MCF 10A (cell line): Measurements from ENCODE around the gene PRSS56. TPM values are rescaled to one million over a fixed set of nuclear protein-coding genes. Genes with fewer than 3 reads are reported as not detected.

Source experiments
- BruUV-seq: library from RNA; stranded (reverse); fragments of 400-500 nt; replicated peaks from 2 replicates; lab custom pipeline; 2021; lab: Mats Ljungman, UMichigan
- CTCF ChIA-PET: fragments of 300-600 bp; sonication (Branson Sonifier 250); formaldehyde crosslinking; extraction: SDS; loops from one replicate; lab custom pipeline; 2021; ENCODE audit warnings: antibody characterized with exemption, inconsistent platforms; lab: Yijun Ruan, JAX
- POLR2A ChIA-PET: fragments of 300-600, 350-650 bp; sonication (Branson Sonifier 250); formaldehyde crosslinking; extraction: SDS; loops from one replicate; lab custom pipeline; 2020; ENCODE audit warnings: antibody characterized with exemption, inconsistent platforms; lab: Yijun Ruan, JAX
- DNase-seq: peaks from one replicate; pipeline ENCODE4 v3.0.0-alpha.2; 2018; ENCODE audit not compliant: unreplicated experiment
- H3K27ac Mint-ChIP-seq: one replicate; pipeline ENCODE4 v1.8.0; 2022; ENCODE audit warnings: mild to moderate bottlenecking, low read depth, mixed read lengths; ENCODE audit not compliant: unreplicated experiment
- H3K27me3 Mint-ChIP-seq: one replicate; pipeline ENCODE4 v1.8.0; 2022; ENCODE audit warnings: mixed read lengths; ENCODE audit not compliant: insufficient read depth, unreplicated experiment
- H3K36me3 Mint-ChIP-seq: one replicate; pipeline ENCODE4 v1.8.0; 2022; ENCODE audit warnings: mild to moderate bottlenecking, moderate library complexity, mixed read lengths; ENCODE audit not compliant: insufficient read depth, unreplicated experiment
- H3K4me1 Mint-ChIP-seq: one replicate; pipeline ENCODE4 v1.8.0; 2022; ENCODE audit warnings: mixed read lengths; ENCODE audit not compliant: insufficient read depth, unreplicated experiment
- H3K4me3 Mint-ChIP-seq: one replicate; pipeline ENCODE4 v1.8.0; 2022; ENCODE audit warnings: mild to moderate bottlenecking, moderate library complexity, mixed read lengths; ENCODE audit not compliant: unreplicated experiment
- H3K9me3 Mint-ChIP-seq: one replicate; pipeline ENCODE4 v1.8.0; 2022; ENCODE audit warnings: mixed read lengths; ENCODE audit not compliant: unreplicated experiment
- CTCF ChIP-seq: fragments of 200-600 bp; IDR thresholded peaks from one replicate; pipeline ENCODE4 v1.8.0; 2022; ENCODE audit warnings: antibody characterized with exemption, mild to moderate bottlenecking; ENCODE audit not compliant: unreplicated experiment
- intact Hi-C: fragments of 100-400 bp; cut with micrococcal nuclease; formaldehyde crosslinking; loops from 2 replicates; pipeline ENCODE4 v1.14.1; 2022
- total RNA-seq: library from RNA; stranded (reverse); gene quantifications from 2 replicates; pipeline ENCODE4 v1.2.3, GENCODE V29; 2022

The PRSS56 gene
- total RNA-seq, 1 experiment from 2014 or later = not detected

GRCh38 chr2:232551776-232552175 lies 31.6 kb downstream of the PRSS56 start:
- no TSS peak for BruUV-seq
- Mint-ChIP-seq H3K9me3 (no peaks in the 10 kb centered on the region), H3K4me1 (peaks cover 38% of the 10 kb centered on the region), H3K27ac (peak overlapping the region; percentile 96), H3K27me3 (no peaks in the 10 kb centered on the region), H3K4me3 (peak overlapping the region; percentile 90), H3K36me3 (peaks cover 26% of the 10 kb centered on the region)
- CTCF ChIA-PET = interaction anchor here (0.6 to 1.1 kb wide), 3 partner anchors 29 to 705 kb away, joined by 3 to 4 read pairs (median 4); no protein-coding TSS in a partner anchor
- no peak for DNase-seq
- no peak for TF ChIP-seq CTCF
- POLR2A ChIA-PET = interaction anchor here (0.6 to 3.0 kb wide), 3 partner anchors 16 to 41 kb away, joined by 4 to 39 read pairs (median 35); no protein-coding TSS in a partner anchor
- intact Hi-C loops = loop anchor here (2.0 kb wide), 1 partner anchor 41 kb away; no protein-coding TSS in a partner anchor

- Mint-ChIP-seq H3K4me3 (no peak overlapping the region), H3K36me3 (peaks cover 60% of the 10 kb centered on the region), H3K4me1 (peaks cover 28% of the 10 kb centered on the region), H3K27me3 (no peaks in the 10 kb centered on the region), H3K27ac (peak overlapping the region; percentile 39), H3K9me3 (no peaks in the 10 kb centered on the region)
- intact Hi-C loops = no loop called here
- CTCF ChIA-PET = interaction anchor here (0.6 to 0.7 kb wide), 2 partner anchors 49 to 635 kb away, joined by 3 to 4 read pairs; no protein-coding TSS in a partner anchor
- no TSS peak for BruUV-seq
- no peak for TF ChIP-seq CTCF
- POLR2A ChIA-PET = no interaction called here
- DNase-seq = no peak
These were observed 36.2 kb downstream of the PRSS56 start for GRCh38 chr2:232556426-232556825.

GRCh38 chr2:232562515-232563151 lies 42.4 kb downstream of the PRSS56 start:
- no peak for DNase-seq
- Mint-ChIP-seq H3K36me3 (peaks cover 70% of the 10 kb centered on the region), H3K27me3 (no peaks in the 10 kb centered on the region), H3K27ac (no peak overlapping the region), H3K4me3 (no peak overlapping the region), H3K4me1 (peaks cover 5% of the 10 kb centered on the region), H3K9me3 (no peaks in the 10 kb centered on the region)
- no TSS peak for BruUV-seq
- no peak for TF ChIP-seq CTCF
- ChIA-PET POLR2A (no interaction called here), CTCF (interaction anchor here (0.6 to 1.2 kb wide), 3 partner anchors 8 to 618 kb away, joined by 3 to 4 read pairs (median 3); no protein-coding TSS in a partner anchor)
- intact Hi-C loops = no loop called here

GRCh38 chr2:232563580-232563979 lies 43.4 kb downstream of the PRSS56 start:
- Mint-ChIP-seq H3K27me3 (no peaks in the 10 kb centered on the region), H3K36me3 (peaks cover 67% of the 10 kb centered on the region), H3K4me1 (peaks cover 14% of the 10 kb centered on the region), H3K4me3 (no peak overlapping the region), H3K27ac (no peak overlapping the region), H3K9me3 (no peaks in the 10 kb centered on the region)
- TF ChIP-seq CTCF = no peak
- no peak for DNase-seq
- intact Hi-C loops = no loop called here
- BruUV-seq = no TSS peak
- ChIA-PET POLR2A (no interaction called here), CTCF (interaction anchor here (0.8 kb wide), 1 partner anchor 42 kb away, joined by 3 read pairs; no protein-coding TSS in a partner anchor)
